HL-60 (cell line): Measurements from ENCODE around the gene ODC1.

Experiments used
- DNase-seq, 2 experiments: peaks; one replicate each; pipeline ENCODE4 v3.0.0-alpha.2; 2010 to 2020; ENCODE audit warnings: low read depth in 1 of 2, low spot score in 1 of 2
- H3K27ac ChIP-seq: fragments of 250-450 bp; sonication (Bioruptor Pico); replicated peaks from 2 replicates; pipeline ENCODE4 v1.5.1; 2020; ENCODE audit warnings: mild to moderate bottlenecking, moderate library complexity
- H3K27me3 ChIP-seq: fragments of 250-450 bp; sonication (Bioruptor Pico); 2 replicates; pipeline ENCODE4 v1.5.1; 2021; ENCODE audit warnings: mild to moderate bottlenecking, moderate library complexity; ENCODE audit not compliant: insufficient read depth, poor library complexity, severe bottlenecking
- H3K4me3 ChIP-seq: replicated peaks from 2 replicates; pipeline ENCODE4 v1.5.1; 2011; ENCODE audit warnings: mild to moderate bottlenecking, control low read depth, low read length; ENCODE audit not compliant: insufficient read depth
- GABPA ChIP-seq: IDR thresholded peaks from 2 replicates; pipeline ENCODE4 v1.6.1; 2012; ENCODE audit warnings: low read depth
- POLR2AphosphoS5 ChIP-seq: IDR thresholded peaks from 2 replicates; pipeline ENCODE4 v1.6.1; 2012; ENCODE audit warnings: low read depth
- SPI1 ChIP-seq: IDR thresholded peaks from 2 replicates; pipeline ENCODE4 v1.6.1; 2012; ENCODE audit warnings: low read depth, mild to moderate bottlenecking, borderline replicate concordance
- TF ChIP-seq, protein P1 (sequence below): IDR thresholded peaks from one replicate; pipeline ENCODE4 v1.5.1; 2011; ENCODE audit warnings: low read length, control low read depth, inconsistent platforms; ENCODE audit not compliant: insufficient read depth
- TF ChIP-seq, protein P2 (sequence below): IDR thresholded peaks from 2 replicates; pipeline ENCODE4 v1.6.1; 2012; ENCODE audit warnings: low read depth; ENCODE audit not compliant: insufficient replicate concordance

ODC1 gene

DNA sequence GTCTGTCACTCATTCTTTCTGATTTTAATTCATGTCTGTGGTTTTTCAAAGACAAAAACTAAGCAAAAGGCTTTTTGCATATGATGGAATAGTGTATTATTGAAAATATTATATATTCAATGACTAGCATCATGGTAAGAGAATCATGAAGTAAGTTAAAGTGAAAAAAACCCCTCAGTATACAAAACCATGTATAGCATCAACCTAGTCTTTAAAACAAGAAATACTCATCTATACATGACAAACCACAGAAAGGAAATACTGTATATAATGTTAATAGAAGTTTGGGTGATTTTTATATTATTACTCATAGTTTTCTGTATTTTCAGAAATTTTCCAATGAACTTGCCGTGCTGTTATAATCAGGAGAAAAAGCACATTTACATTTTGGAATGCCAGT, 38.0 kb upstream of the ODC1 start:
- no peak overlapping the region for H3K27ac ChIP-seq
- H3K27me3 ChIP-seq: peaks cover 7% of the 10 kb centered on the region
- DNase-seq: no peak
- H3K4me3 ChIP-seq: no peak overlapping the region
- TF ChIP-seq GABPA (no peak), POLR2AphosphoS5 (no peak)
- TF ChIP-seq, protein P1, sequence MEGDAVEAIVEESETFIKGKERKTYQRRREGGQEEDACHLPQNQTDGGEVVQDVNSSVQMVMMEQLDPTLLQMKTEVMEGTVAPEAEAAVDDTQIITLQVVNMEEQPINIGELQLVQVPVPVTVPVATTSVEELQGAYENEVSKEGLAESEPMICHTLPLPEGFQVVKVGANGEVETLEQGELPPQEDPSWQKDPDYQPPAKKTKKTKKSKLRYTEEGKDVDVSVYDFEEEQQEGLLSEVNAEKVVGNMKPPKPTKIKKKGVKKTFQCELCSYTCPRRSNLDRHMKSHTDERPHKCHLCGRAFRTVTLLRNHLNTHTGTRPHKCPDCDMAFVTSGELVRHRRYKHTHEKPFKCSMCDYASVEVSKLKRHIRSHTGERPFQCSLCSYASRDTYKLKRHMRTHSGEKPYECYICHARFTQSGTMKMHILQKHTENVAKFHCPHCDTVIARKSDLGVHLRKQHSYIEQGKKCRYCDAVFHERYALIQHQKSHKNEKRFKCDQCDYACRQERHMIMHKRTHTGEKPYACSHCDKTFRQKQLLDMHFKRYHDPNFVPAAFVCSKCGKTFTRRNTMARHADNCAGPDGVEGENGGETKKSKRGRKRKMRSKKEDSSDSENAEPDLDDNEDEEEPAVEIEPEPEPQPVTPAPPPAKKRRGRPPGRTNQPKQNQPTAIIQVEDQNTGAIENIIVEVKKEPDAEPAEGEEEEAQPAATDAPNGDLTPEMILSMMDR: no peak
- TF ChIP-seq, protein P2, sequence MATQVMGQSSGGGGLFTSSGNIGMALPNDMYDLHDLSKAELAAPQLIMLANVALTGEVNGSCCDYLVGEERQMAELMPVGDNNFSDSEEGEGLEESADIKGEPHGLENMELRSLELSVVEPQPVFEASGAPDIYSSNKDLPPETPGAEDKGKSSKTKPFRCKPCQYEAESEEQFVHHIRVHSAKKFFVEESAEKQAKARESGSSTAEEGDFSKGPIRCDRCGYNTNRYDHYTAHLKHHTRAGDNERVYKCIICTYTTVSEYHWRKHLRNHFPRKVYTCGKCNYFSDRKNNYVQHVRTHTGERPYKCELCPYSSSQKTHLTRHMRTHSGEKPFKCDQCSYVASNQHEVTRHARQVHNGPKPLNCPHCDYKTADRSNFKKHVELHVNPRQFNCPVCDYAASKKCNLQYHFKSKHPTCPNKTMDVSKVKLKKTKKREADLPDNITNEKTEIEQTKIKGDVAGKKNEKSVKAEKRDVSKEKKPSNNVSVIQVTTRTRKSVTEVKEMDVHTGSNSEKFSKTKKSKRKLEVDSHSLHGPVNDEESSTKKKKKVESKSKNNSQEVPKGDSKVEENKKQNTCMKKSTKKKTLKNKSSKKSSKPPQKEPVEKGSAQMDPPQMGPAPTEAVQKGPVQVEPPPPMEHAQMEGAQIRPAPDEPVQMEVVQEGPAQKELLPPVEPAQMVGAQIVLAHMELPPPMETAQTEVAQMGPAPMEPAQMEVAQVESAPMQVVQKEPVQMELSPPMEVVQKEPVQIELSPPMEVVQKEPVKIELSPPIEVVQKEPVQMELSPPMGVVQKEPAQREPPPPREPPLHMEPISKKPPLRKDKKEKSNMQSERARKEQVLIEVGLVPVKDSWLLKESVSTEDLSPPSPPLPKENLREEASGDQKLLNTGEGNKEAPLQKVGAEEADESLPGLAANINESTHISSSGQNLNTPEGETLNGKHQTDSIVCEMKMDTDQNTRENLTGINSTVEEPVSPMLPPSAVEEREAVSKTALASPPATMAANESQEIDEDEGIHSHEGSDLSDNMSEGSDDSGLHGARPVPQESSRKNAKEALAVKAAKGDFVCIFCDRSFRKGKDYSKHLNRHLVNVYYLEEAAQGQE: no peak

DNA sequence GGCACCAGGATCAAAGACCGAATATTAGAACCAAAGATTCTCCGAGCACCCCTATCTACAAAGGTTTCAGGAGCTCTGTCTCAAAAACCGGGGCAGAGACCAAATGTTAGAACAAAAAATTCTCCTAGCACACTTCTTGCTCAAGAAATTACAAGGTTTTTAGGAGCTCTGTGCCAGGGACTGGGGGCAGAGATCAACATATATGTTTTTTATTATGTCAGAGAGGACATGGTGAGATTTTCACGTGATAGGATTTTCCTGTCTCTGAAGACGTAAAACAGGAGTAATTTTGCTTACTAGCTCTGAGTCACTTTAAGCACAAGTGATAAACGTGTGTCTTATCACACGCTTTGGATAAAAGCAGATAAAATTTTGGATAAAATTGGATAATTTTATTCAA, 34.8 kb upstream of the ODC1 start:
- TF ChIP-seq SPI1 (no peak), POLR2AphosphoS5 (no peak), GABPA (no peak)
- TF ChIP-seq, protein P1: no peak
- TF ChIP-seq, protein P2: no peak
- DNase-seq: no peak
- no peak overlapping the region for H3K4me3 ChIP-seq
- H3K27me3 ChIP-seq: peaks cover 7% of the 10 kb centered on the region
- H3K27ac ChIP-seq: no peak overlapping the region

DNA sequence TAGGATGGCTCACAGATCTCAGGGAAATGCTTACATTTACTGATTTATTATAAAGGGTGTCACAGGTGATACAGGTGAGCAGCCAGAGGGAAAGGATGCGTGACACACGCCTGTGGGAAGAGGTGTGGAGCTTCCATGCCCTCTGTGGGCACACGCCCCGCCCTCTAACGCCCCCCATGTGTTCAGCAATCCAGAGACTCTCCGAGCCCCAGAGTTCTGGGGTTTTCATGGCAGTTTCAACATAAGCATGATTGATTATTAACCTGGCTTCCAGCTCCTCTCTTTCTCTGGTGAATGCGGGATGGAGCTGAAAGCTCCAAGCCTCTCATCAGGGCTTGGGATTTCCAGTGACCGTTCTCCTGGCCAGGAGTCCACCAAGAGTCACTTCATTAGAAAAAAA, 34.3 kb upstream of the ODC1 start:
- DNase-seq: no peak
- TF ChIP-seq GABPA (no peak), POLR2AphosphoS5 (no peak), SPI1 (no peak)
- TF ChIP-seq, protein P1: no peak
- TF ChIP-seq, protein P2: no peak
- Histone ChIP-seq H3K4me3 (no peak overlapping the region), H3K27me3 (peaks cover 7% of the 10 kb centered on the region), H3K27ac (no peak overlapping the region)
